Hematopoietic multipotent progenitor cell treated with erythropoietin and hydrocortisone succinate and interleukin-3 and kit ligand, for 4 days (in vitro differentiated cells): ENCODE measurements around the gene SIGLECL1.

Source experiments
- DNase-seq: peaks from one replicate; pipeline ENCODE4 v3.0.0-alpha.2; 2015

Gene SIGLECL1

GRCh38 chr19:51250786-51251467 lies at the start of gene SIGLECL1:
SIGLECL1 (plus strand) TSS chr19:51251080; CDS start chr19:51264073, 12,993 bp downstream.
- DNase-seq = no peak

GRCh38 chr19:51201712-51202111 lies 49.2 kb upstream of the SIGLECL1 start:
- DNase-seq = no peak

- no peak for DNase-seq
Observed at GRCh38 chr19:51203916-51204315, 47.0 kb upstream of the SIGLECL1 start.

- no peak for DNase-seq
Observed at GRCh38 chr19:51204321-51204720, 46.6 kb upstream of the SIGLECL1 start.

- DNase-seq = no peak
Observed at GRCh38 chr19:51207747-51208146, 43.1 kb upstream of the SIGLECL1 start.

- no peak for DNase-seq
Observed at GRCh38 chr19:51210191-51210784, 40.6 kb upstream of the SIGLECL1 start.

- DNase-seq = peak; percentile 88
Observed at GRCh38 chr19:51210874-51211361, 40.0 kb upstream of the SIGLECL1 start.

- DNase-seq = no peak
Observed at GRCh38 chr19:51211833-51212232, 39.0 kb upstream of the SIGLECL1 start.

GRCh38 chr19:51219307-51219706 lies 31.6 kb upstream of the SIGLECL1 start:
- DNase-seq = peak; percentile 69

- no peak for DNase-seq
Observed at GRCh38 chr19:51219971-51220370, 30.9 kb upstream of the SIGLECL1 start.

- no peak for DNase-seq
Observed at GRCh38 chr19:51220996-51221395, 29.9 kb upstream of the SIGLECL1 start.

GRCh38 chr19:51224163-51224641 lies 26.7 kb upstream of the SIGLECL1 start:
- peak; percentile 75 for DNase-seq

- DNase-seq = peak; percentile 89
Observed at GRCh38 chr19:51224898-51225393, 25.9 kb upstream of the SIGLECL1 start, which contains the start of gene CD33. CD33 (plus strand) TSS chr19:51225080; CDS start chr19:51225119, 39 bp downstream.

GRCh38 chr19:51226067-51226466 lies 24.8 kb upstream of the SIGLECL1 start:
- DNase-seq = peak; percentile 43

GRCh38 chr19:51227326-51227725 lies 23.6 kb upstream of the SIGLECL1 start:
- DNase-seq = peak; percentile 54

GRCh38 chr19:51227966-51228365 lies 22.9 kb upstream of the SIGLECL1 start:
- DNase-seq = no peak

GRCh38 chr19:51240866-51241265 lies 10.0 kb upstream of the SIGLECL1 start:
- no peak for DNase-seq

GRCh38 chr19:51242881-51243630 lies 7.8 kb upstream of the SIGLECL1 start:
- DNase-seq = peak; percentile 28

- peak; percentile 92 for DNase-seq
Observed at GRCh38 chr19:51246164-51246552, 4.7 kb upstream of the SIGLECL1 start.

GRCh38 chr19:51247972-51248590 lies 2.8 kb upstream of the SIGLECL1 start:
- DNase-seq = no peak

GRCh38 chr19:51251468-51251820 lies 564 bp downstream of the SIGLECL1 start:
- no peak for DNase-seq

- DNase-seq = no peak
Observed at GRCh38 chr19:51252306-51253079, 1.6 kb downstream of the SIGLECL1 start.
